Measurements from ENCODE around the gene RNF121. TPM values are rescaled to one million over a fixed set of nuclear protein-coding genes. Genes with fewer than 3 reads are reported as not detected.

The RNF121 gene
- total and polyA plus RNA-seq, 7 donors, result 23.0 to 51.7 (median 27.5) TPM

GRCh38 chr11:71986131-71986530 is 57.3 kb downstream of the RNF121 start:
- Histone ChIP-seq H3K27me3 (ENCODE audit: insufficient read depth in 3 of 3, low read length in 2 of 3) (no peaks in the 10 kb centered on the region), H3K4me3 (no peak overlapping the region), H3K9me3 (no peaks in the 10 kb centered on the region), H3K27ac (no peak overlapping the region), H3K36me3 (ENCODE audit: insufficient read depth in 1 of 2, low read depth in 1 of 2) (peaks cover 4 to 37% of the 10 kb centered on the region in 2 donors), H3K4me1 (peaks cover 3% of the 10 kb centered on the region)
- DNase-seq (no peak), ATAC-seq (no peak)
- 93 to 97% (median 96%) methylated on average over 2 of the region's 2 CpGs for WGBS, 3 donors
- TF ChIP-seq CTCF (IDR thresholded peaks at IDR 0.05), result no peak
- intact Hi-C loops (cut with DNase I), result no loop called here

- Histone ChIP-seq H3K9me3 (no peaks in the 10 kb centered on the region), H3K4me3 (no peak overlapping the region), H3K4me1 (peaks cover 3% of the 10 kb centered on the region), H3K27me3 (ENCODE audit: insufficient read depth in 3 of 3, low read length in 2 of 3) (no peaks in the 10 kb centered on the region), H3K36me3 (ENCODE audit: insufficient read depth in 1 of 2, low read depth in 1 of 2) (peaks cover 4 to 46% of the 10 kb centered on the region in 2 donors), H3K27ac (no peak overlapping the region)
- ATAC-seq (no peak), DNase-seq (no peak)
- 42 to 45% (median 45%) methylated on average over 2 of the region's 2 CpGs for WGBS, 3 donors
- intact Hi-C loops (cut with DNase I), result no loop called here
- no peak for TF ChIP-seq CTCF (IDR thresholded peaks at IDR 0.05)
These were observed 58.7 kb downstream of the RNF121 start for GRCh38 chr11:71987521-71987920.

- H3K9me3 ChIP-seq, result no peaks in the 10 kb centered on the region
- peaks cover 4 to 44% of the 10 kb centered on the region in 2 donors for H3K36me3 ChIP-seq (ENCODE audit: insufficient read depth in 1 of 2, low read depth in 1 of 2)
- intact Hi-C loops (cut with DNase I), result no loop called here
- ATAC-seq (peak in 2 of 4 donors; percentile 21 to 50), DNase-seq (no peak)
- H3K27ac ChIP-seq, result no peak overlapping the region
- H3K27me3 ChIP-seq (ENCODE audit: insufficient read depth in 3 of 3, low read length in 2 of 3), result no peaks in the 10 kb centered on the region
- no peak for TF ChIP-seq CTCF (IDR thresholded peaks at IDR 0.05)
- H3K4me3 ChIP-seq, result no peak overlapping the region
- peaks cover 3% of the 10 kb centered on the region for H3K4me1 ChIP-seq
- 19 to 36% (median 34%) methylated on average over 3 of the region's 3 CpGs for WGBS, 3 donors
These were observed 59.2 kb downstream of the RNF121 start for GRCh38 chr11:71988050-71988449.

DNA sequence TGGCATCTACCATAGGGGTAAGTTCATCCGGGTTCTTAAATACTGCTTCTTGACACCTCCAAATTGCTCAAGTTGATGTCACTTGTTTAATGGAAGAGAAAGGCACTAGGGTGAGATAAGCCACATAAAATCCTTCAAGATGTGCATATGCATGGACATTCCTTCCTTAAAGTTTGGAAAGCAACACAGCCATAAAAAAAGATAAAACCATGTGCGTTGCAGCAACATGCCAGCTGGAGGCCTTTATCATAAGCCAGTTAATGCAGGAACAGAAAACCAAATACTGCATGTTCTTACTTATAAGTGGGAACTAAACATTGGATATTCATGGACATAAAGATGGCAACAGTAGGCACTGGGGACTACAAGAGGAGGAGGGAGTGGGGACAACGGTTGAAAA is 61.9 kb downstream of the RNF121 start:
- Histone ChIP-seq H3K36me3 (ENCODE audit: insufficient read depth in 1 of 2, low read depth in 1 of 2) (peaks cover 0 to 40% of the 10 kb centered on the region in 2 donors), H3K4me1 (peaks cover 3% of the 10 kb centered on the region), H3K9me3 (no peaks in the 10 kb centered on the region), H3K4me3 (no peak overlapping the region), H3K27me3 (ENCODE audit: insufficient read depth in 3 of 3, low read length in 2 of 3) (no peaks in the 10 kb centered on the region), H3K27ac (no peak overlapping the region)
- intact Hi-C loops (cut with DNase I), result no loop called here
- TF ChIP-seq CTCF (IDR thresholded peaks at IDR 0.05), result no peak
- ATAC-seq (no peak), DNase-seq (no peak)
- 61 to 64% (median 62%) methylated on average over 3 of the region's 3 CpGs for WGBS, 3 donors

- 90 to 96% (median 94%) methylated on average over 3 of the region's 3 CpGs for WGBS, 3 donors
- H3K4me3 ChIP-seq, result no peak overlapping the region
- intact Hi-C loops (cut with DNase I), result no loop called here
- H3K9me3 ChIP-seq, result no peaks in the 10 kb centered on the region
- no peak for ATAC-seq
- H3K27ac ChIP-seq, result no peak overlapping the region
- H3K27me3 ChIP-seq (ENCODE audit: insufficient read depth in 3 of 3, low read length in 2 of 3), result no peaks in the 10 kb centered on the region
- DNase-seq, result no peak
- H3K4me1 ChIP-seq, result peaks cover 3% of the 10 kb centered on the region
- H3K36me3 ChIP-seq (ENCODE audit: insufficient read depth in 1 of 2, low read depth in 1 of 2), result peaks cover 0 to 36% of the 10 kb centered on the region in 2 donors
- no peak for TF ChIP-seq CTCF (IDR thresholded peaks at IDR 0.05)
These were observed 62.6 kb downstream of the RNF121 start for GRCh38 chr11:71991494-71991893.

Data from psoas muscle (tissue), 8 donors.